Adrenal gland (tissue), 12 donors: Measurements from ENCODE around the gene IL1RAPL1. TPM values are rescaled to one million over a fixed set of nuclear protein-coding genes. Genes with fewer than 3 reads are reported as not detected.

Experiments
- DNase-seq, 7 donors: peaks; one replicate each; pipeline ENCODE4 v3.0.0-alpha.2; 2019 to 2020
- H3K27ac ChIP-seq, 5 donors: fragments of 200-600 bp; sonication (generic) in 4 of 5; 1 replicate in 3 of 5; 2 replicates in 2 of 5; pipeline versions ENCODE4 v1.5.1 to v1.8.0; 2016 to 2020; ENCODE audit warnings: mild to moderate bottlenecking in 1 of 5
- H3K27me3 ChIP-seq: fragments of 200-600 bp; 2 replicates; pipeline ENCODE4 v1.8.0; 2021
- H3K36me3 ChIP-seq, 2 donors: fragments of 200-600 bp; replicated peaks in 1 of 2; 1 replicate in 1 of 2; 2 replicates in 1 of 2; pipeline versions ENCODE4 v1.5.1 to v1.8.0; 2018 to 2022
- H3K4me1 ChIP-seq, 2 donors: fragments of 200-600 bp; replicated peaks in 1 of 2; 1 replicate in 1 of 2; 2 replicates in 1 of 2; pipeline versions ENCODE4 v1.5.1 to v1.8.0; 2018 to 2021
- H3K4me3 ChIP-seq, 4 donors: fragments of 200-600 bp; sonication (generic) in 3 of 4; one replicate each; pipeline ENCODE4 v1.5.1; 2016 to 2018
- H3K9me3 ChIP-seq, 3 donors: fragments of 200-600 bp; sonication (generic) in 1 of 3; replicated peaks in 1 of 3; 1 replicate in 2 of 3; 2 replicates in 1 of 3; pipeline versions ENCODE4 v1.5.1 to v1.8.0; 2016 to 2021
- CTCF ChIP-seq, 6 experiments: fragments of 450-650 bp in 4 of 6; fragments of 200-600 bp in 2 of 6; sonication (generic) in 1 of 6; IDR thresholded peaks; 1 replicate in 5 of 6; 2 replicates in 1 of 6; pipeline versions ENCODE4 v1.5.1 to v1.8.0; 2016 to 2021; ENCODE audit warnings: antibody characterized with exemption in 6 of 6, mild to moderate bottlenecking in 2 of 6, moderate library complexity in 1 of 6
- POLR2A ChIP-seq, 2 donors: fragments of 450-650 bp; IDR thresholded peaks; one replicate each; pipeline ENCODE4 v1.6.1; 2017; ENCODE audit warnings: antibody characterized with exemption in 2 of 2, mild to moderate bottlenecking in 2 of 2, moderate library complexity in 1 of 2
- WGBS, 4 donors: extraction: QIAGEN DNeasy Blood & Tissue Kit in 2 of 4; methylation state at CpG; one replicate each; pipeline versions ENCODE4 v1.1.5 to v1.1.7; 2013 to 2017; 5-methylcytosine and 5-hydroxymethylcytosine counted together
- intact Hi-C, 2 donors: fragments of 100-400 bp; cut with DNase I; formaldehyde crosslinking; loops; one replicate each; pipeline versions ENCODE4 v1.14.1 to v1.15.0; 2022 to 2023
- polyA plus RNA-seq, 3 donors: library from polyadenylated mRNA; stranded (reverse); fragments of 200-250 nt in 2 of 3; fragments of 350-450 nt in 1 of 3; fragmentation: Illumina TruSeq in 1 of 3; extraction: RNeasy Lipid Tissue Mini Kit (QIAGEN cat#74804) in 1 of 3; gene quantifications; one replicate each; pipeline ENCODE4 v1.2.3, GENCODE V29; 2013 to 2014
- total RNA-seq, 9 donors: library from RNA; depleted of rRNA in 4 of 9; stranded (reverse); fragments of >200 nt in 4 of 9; fragments of 120-200 nt in 1 of 9; fragmentation: NEBNext Ultra II Directional in 1 of 9; extraction: Animal tissue kit (Norgen Biotek cat#: 25700) in 1 of 9; gene quantifications; one replicate each; pipeline versions ENCODE4 v1.1.0 to v1.2.4, GENCODE V29; 2013 to 2023
- donor health status: healthy with polysubstance abuse.
- donor health status: Bipolar disorder and iron deficiency.
- donor health status: DM: yes; HTN: yes; CAD: no.
- donor health status: DM: no; HTN: no; CAD: no.
- donor health status: DM: no; HTN: no; CAD: no.
- donor health status: DM: yes; HTN: yes; CAD: no.

The IL1RAPL1 gene
- total and polyA plus RNA-seq, 12 donors: 1.1 TPM; not detected in 11

- no peak for TF ChIP-seq CTCF (IDR thresholded peaks at IDR 0.05)
- TF ChIP-seq POLR2A (IDR thresholded peaks at IDR 0.05): no peak
- DNase-seq: no peak
- no peaks in the 10 kb centered on the region for H3K9me3 ChIP-seq
- H3K4me1 ChIP-seq: no peaks in the 10 kb centered on the region
- peaks cover 8% of the 10 kb centered on the region for H3K27me3 ChIP-seq
- no peak overlapping the region for H3K4me3 ChIP-seq
- no peaks in the 10 kb centered on the region for H3K36me3 ChIP-seq
- intact Hi-C loops: no loop called here
- H3K27ac ChIP-seq: no peak overlapping the region
Observed at GRCh38 chrX:28969126-28969525, 381.9 kb downstream of the IL1RAPL1 start.

- intact Hi-C loops: no loop called here
Observed at GRCh38 chrX:28979877-28980276, 392.6 kb downstream of the IL1RAPL1 start.

GRCh38 chrX:28981952-28982351 is 394.7 kb downstream of the IL1RAPL1 start:
- Histone ChIP-seq H3K27ac (no peak overlapping the region), H3K4me1 (no peaks in the 10 kb centered on the region), H3K27me3 (no peaks in the 10 kb centered on the region), H3K4me3 (no peak overlapping the region), H3K9me3 (no peaks in the 10 kb centered on the region), H3K36me3 (no peaks in the 10 kb centered on the region)
- no peak for TF ChIP-seq POLR2A (IDR thresholded peaks at IDR 0.05)
- TF ChIP-seq CTCF (IDR thresholded peaks at IDR 0.05): no peak
- intact Hi-C loops: no loop called here
- no peak for DNase-seq

More at GRCh38 chrX:28979877-28980276, 392.6 kb downstream of the IL1RAPL1 start:
- Histone ChIP-seq H3K4me3 (no peak overlapping the region), H3K27me3 (no peaks in the 10 kb centered on the region), H3K9me3 (no peaks in the 10 kb centered on the region), H3K36me3 (no peaks in the 10 kb centered on the region), H3K4me1 (no peaks in the 10 kb centered on the region), H3K27ac (no peak overlapping the region)
- TF ChIP-seq CTCF (IDR thresholded peaks at IDR 0.05) (no peak), POLR2A (IDR thresholded peaks at IDR 0.05) (no peak)
- no peak for DNase-seq
- WGBS, 4 donors: 35 to 52% (median 43%) methylated on average over 1 of the region's 1 CpG

- peak in 1 of 7 donors; percentile 20 for DNase-seq
- H3K36me3 ChIP-seq: no peaks in the 10 kb centered on the region
- no peak overlapping the region for H3K4me3 ChIP-seq
- no peaks in the 10 kb centered on the region for H3K9me3 ChIP-seq
- WGBS, 4 donors: 42 to 49% (median 44%) methylated on average over 2 of the region's 2 CpGs
- no peak overlapping the region for H3K27ac ChIP-seq
- intact Hi-C loops: no loop called here
- TF ChIP-seq CTCF (IDR thresholded peaks at IDR 0.05) (no peak), POLR2A (IDR thresholded peaks at IDR 0.05) (no peak)
- no peaks in the 10 kb centered on the region for H3K27me3 ChIP-seq
- H3K4me1 ChIP-seq: no peaks in the 10 kb centered on the region
Observed at GRCh38 chrX:28988246-28988645, 401.0 kb downstream of the IL1RAPL1 start.
